K562 (cell line): ENCODE results near the gene C6orf47. TPM values are rescaled to one million over a fixed set of nuclear protein-coding genes. Genes with fewer than 3 reads are reported as not detected.

Experiments used
- BCOR ChIP-seq: fragments of 450-650 bp; IDR thresholded peaks from 2 replicates; pipeline ENCODE4 v1.6.1; 2016
- CBFB ChIP-seq: sonication (generic); formaldehyde crosslinking; IDR thresholded peaks from 2 replicates; pipeline ENCODE4 v1.4.0; 2020; ENCODE audit warnings: mild to moderate bottlenecking, missing genetic modification reagents
- CHD4 ChIP-seq: fragments of 200-600 bp; sonication (generic); IDR thresholded peaks from 3 replicates; pipeline ENCODE4 v1.6.1; 2012; ENCODE audit warnings: low read depth, mild to moderate bottlenecking, mixed read lengths, low read length, inconsistent platforms; ENCODE audit not compliant: insufficient read depth, insufficient replicate concordance, poor library complexity, severe bottlenecking
- FOSL1 ChIP-seq: fragments of 200-800 bp; sonication (Bioruptor generic); conservative IDR thresholded peaks from 2 replicates; pipeline ENCODE4 v1.6.1; 2016; ENCODE audit warnings: missing genetic modification characterization, missing compliant biosample characterization
- HDAC1 ChIP-seq, 2 experiments: fragments of 450-650 bp; IDR thresholded peaks; 2 replicates each; pipeline ENCODE4 v1.6.1; 2016 to 2017; ENCODE audit warnings: inconsistent platforms in 1 of 2, mild to moderate bottlenecking in 1 of 2, moderate library complexity in 1 of 2
- HNRNPH1 ChIP-seq: fragments of 200-400 bp; formaldehyde crosslinking; optimal IDR thresholded peaks from 2 replicates; pipeline ENCODE3; 2017; ENCODE audit warnings: low read depth, mild to moderate bottlenecking, low read length, moderate library complexity
- ILK ChIP-seq: fragments of 450-650 bp; IDR thresholded peaks from 2 replicates; pipeline ENCODE4 v1.6.1; 2016; ENCODE audit warnings: missing genetic modification characterization, low read depth, mild to moderate bottlenecking, missing compliant biosample characterization, moderate library complexity, borderline replicate concordance
- MAFK ChIP-seq: IDR thresholded peaks from 2 replicates; pipeline ENCODE4 v1.6.1; 2011; ENCODE audit warnings: low read length, improper control_type of control experiment
- MEIS2 ChIP-seq: fragments of 450-650 bp; IDR thresholded peaks from 2 replicates; pipeline ENCODE4 v1.6.1; 2014; ENCODE audit warnings: mild to moderate bottlenecking; ENCODE audit not compliant: partially characterized antibody
- NBN ChIP-seq: fragments of 450-650 bp; IDR thresholded peaks from 2 replicates; pipeline ENCODE4 v1.6.1; 2016; ENCODE audit warnings: low read depth, mild to moderate bottlenecking
- PML ChIP-seq: IDR thresholded peaks from 2 replicates; pipeline ENCODE4 v1.6.1; 2012; ENCODE audit warnings: low read length, inconsistent platforms
- RB1 ChIP-seq: fragments of 450-650 bp; IDR thresholded peaks from 2 replicates; pipeline ENCODE4 v1.6.1; 2017; ENCODE audit warnings: low read depth, mild to moderate bottlenecking
- RBM14 ChIP-seq: fragments of 200-400 bp; formaldehyde crosslinking; IDR thresholded peaks from 2 replicates; pipeline ENCODE4 v1.6.1; 2018; ENCODE audit warnings: low read depth, mild to moderate bottlenecking, low read length, moderate library complexity, borderline replicate concordance; ENCODE audit not compliant: insufficient read depth
- SMAD3 ChIP-seq: fragments of 450-650 bp; formaldehyde crosslinking; conservative IDR thresholded peaks from 2 replicates; pipeline ENCODE4 v1.4.0; 2020; ENCODE audit warnings: mild to moderate bottlenecking
- SRSF3 ChIP-seq: fragments of 200-400 bp; formaldehyde crosslinking; IDR thresholded peaks from 2 replicates; pipeline ENCODE4 v1.6.1; 2016; ENCODE audit warnings: mild to moderate bottlenecking, low read length, moderate library complexity; ENCODE audit not compliant: insufficient read depth
- XRCC5 ChIP-seq: fragments of 200-400 bp; formaldehyde crosslinking; IDR thresholded peaks from 2 replicates; pipeline ENCODE4 v1.6.1; 2017; ENCODE audit warnings: low read depth, mild to moderate bottlenecking, low read length
- YY1 ChIP-seq, 3 experiments: IDR thresholded peaks; 2 replicates each; pipeline ENCODE4 v1.6.1; 2011; ENCODE audit warnings: low read length in 2 of 3, mild to moderate bottlenecking in 2 of 3, moderate library complexity in 2 of 3, borderline replicate concordance in 1 of 3, control low read depth in 1 of 3, low read depth in 1 of 3; ENCODE audit not compliant: insufficient read depth in 3 of 3, insufficient replicate concordance in 2 of 3, control insufficient read depth in 1 of 3, insufficient read length in 1 of 3; ENCODE audit errors: extremely low read depth in 1 of 3
- ZNF175 ChIP-seq: fragments of 200-800 bp; sonication (Bioruptor generic); IDR thresholded peaks from 2 replicates; pipeline ENCODE4 v1.6.1; 2016; ENCODE audit warnings: low read depth, mild to moderate bottlenecking, missing genetic modification characterization, missing compliant biosample characterization
- ZNF224 ChIP-seq: sonication (generic); formaldehyde crosslinking; IDR thresholded peaks from 2 replicates; pipeline ENCODE4 v1.8.0; 2022; ENCODE audit warnings: mild to moderate bottlenecking, missing genetic modification reagents
- ZNF274 ChIP-seq: IDR thresholded peaks from 2 replicates; pipeline ENCODE4 v1.6.1; 2011; ENCODE audit warnings: low read depth, mild to moderate bottlenecking, low read length, moderate library complexity, borderline replicate concordance
- polyA plus RNA-seq, 8 experiments: library from polyadenylated mRNA; depleted of rRNA in 4 of 8; stranded (reverse) in 5 of 8; unstranded in 3 of 8; fragments of >200 nt; fragmentation: Nextera tagmentation in 2 of 8; fragmentation: Illumina TruSeq in 1 of 8; extraction: Ambion mirVana in 2 of 8; extraction: Trizol in 1 of 8; gene quantifications; 2 replicates each; pipeline versions ENCODE4 v1.2.1 to v1.2.3, GENCODE V29; 2011 to 2014; ENCODE audit warnings: inconsistent platforms in 1 of 8, missing spikeins in 1 of 8
- total RNA-seq, 7 experiments: library from RNA; depleted of rRNA in 6 of 7; stranded (reverse); fragments of >200 nt in 6 of 7; fragmentation: Illumina TruSeq in 2 of 7; extraction: Trizol in 2 of 7; gene quantifications; 2 replicates each; pipeline versions ENCODE4 v1.2.1 to v1.2.3, GENCODE V29; 2011 to 2021; ENCODE audit warnings: low replicate concordance in 1 of 7
- TF ChIP-seq, protein P1 (sequence below), 3 experiments: IDR thresholded peaks in 2 of 3; conservative IDR thresholded peaks in 1 of 3; 2 replicates each; pipeline ENCODE4 v1.5.1; 2011 to 2012; ENCODE audit warnings: low read length in 3 of 3, mild to moderate bottlenecking in 3 of 3, control low read depth in 2 of 3, improper control_type of control experiment in 1 of 3, inconsistent platforms in 1 of 3, low read depth in 1 of 3, mixed read lengths in 1 of 3, moderate library complexity in 1 of 3; ENCODE audit not compliant: insufficient read depth in 2 of 3

C6orf47 gene
- total and polyA plus RNA-seq, 9 of the 15 experiments (the other 6 are each of a cell fraction or from before 2014, with no cell fraction given) = 0.14 to 43.8 (median 27.0) TPM

DNA sequence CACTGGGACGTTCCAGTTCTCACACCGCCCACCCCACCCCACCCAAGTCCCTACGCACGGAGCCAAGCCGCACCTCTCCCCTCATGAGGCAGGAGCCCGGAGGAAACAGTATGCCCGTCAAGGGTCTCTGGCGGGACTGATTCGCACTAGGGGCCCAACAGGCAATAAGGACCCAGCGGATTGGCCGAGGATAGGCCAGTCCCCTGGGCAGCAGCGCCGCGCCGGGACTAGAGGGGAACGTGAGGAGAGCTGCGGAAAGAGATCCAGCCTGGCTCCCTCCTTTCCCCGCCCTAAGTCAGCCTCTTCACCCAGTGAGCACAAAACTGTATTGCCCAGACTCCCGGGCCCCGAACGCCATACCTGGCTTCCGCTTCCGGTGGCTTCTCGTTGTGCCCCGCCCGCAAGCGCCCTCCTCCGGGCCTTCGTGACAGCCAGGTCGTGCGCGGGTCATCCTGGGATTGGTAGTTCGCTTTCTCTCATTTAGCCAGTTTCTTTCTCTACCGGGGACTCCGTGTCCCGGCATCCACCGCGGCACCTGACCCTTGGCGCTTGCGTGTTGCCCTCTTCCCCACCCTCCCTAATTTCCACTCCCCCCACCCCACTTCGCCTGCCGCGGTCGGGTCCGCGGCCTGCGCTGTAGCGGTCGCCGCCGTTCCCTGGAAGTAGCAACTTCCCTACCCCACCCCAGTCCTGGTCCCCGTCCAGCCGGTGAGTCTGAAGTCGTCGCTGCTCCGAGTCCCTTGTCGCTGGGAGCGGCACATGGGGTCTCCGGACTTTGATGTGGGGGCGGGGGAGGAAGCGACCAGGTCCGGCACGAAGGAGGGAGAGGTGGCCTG lies 5.1 kb upstream of the C6orf47 start, which contains the start of gene CSNK2B (continued):
- TF ChIP-seq RBM14 (peak; percentile 45; the same call in 1 of the 2 replicates), ZNF274 (no peak), RB1 (no peak), MAFK (peak; percentile 3; the same call in 1 of the 2 replicates), CBFB (no peak), XRCC5 (peak; percentile 24), ILK (tag) (no peak), YY1 (IDR thresholded peaks at IDR 0.05; ENCODE audit: borderline replicate concordance in 1 of 3, control insufficient read depth in 1 of 3, extremely low read depth in 1 of 3, insufficient read depth in 3 of 3, insufficient read length in 1 of 3, insufficient replicate concordance in 2 of 3, low read depth in 1 of 3, low read length in 2 of 3) (peak; percentile 24 to 89 (median 86)), PML (peak; percentile 91), FOSL1 (tag) (no peak), MEIS2 (peak; percentile 53), BCOR (peak; percentile 38; the same call in 1 of the 2 replicates), SMAD3 (CRISPR knock-in tag) (0 out of 2 replicates have a peak, but pooled peaks have one; percentile 37), ZNF224 (CRISPR knock-in tag) (0 out of 2 replicates have a peak, but pooled peaks have one; percentile 44), ZNF175 (CRISPR knock-in tag) (no peak), SRSF3 (no peak), HNRNPH1 (no peak), CHD4 (no peak), HDAC1 (IDR thresholded peaks at IDR 0.05) (peak in 1 of 2 experiments; percentile 97; a peak in 2 of 4 replicates), NBN (peak; percentile 68)
- TF ChIP-seq, protein P1, sequence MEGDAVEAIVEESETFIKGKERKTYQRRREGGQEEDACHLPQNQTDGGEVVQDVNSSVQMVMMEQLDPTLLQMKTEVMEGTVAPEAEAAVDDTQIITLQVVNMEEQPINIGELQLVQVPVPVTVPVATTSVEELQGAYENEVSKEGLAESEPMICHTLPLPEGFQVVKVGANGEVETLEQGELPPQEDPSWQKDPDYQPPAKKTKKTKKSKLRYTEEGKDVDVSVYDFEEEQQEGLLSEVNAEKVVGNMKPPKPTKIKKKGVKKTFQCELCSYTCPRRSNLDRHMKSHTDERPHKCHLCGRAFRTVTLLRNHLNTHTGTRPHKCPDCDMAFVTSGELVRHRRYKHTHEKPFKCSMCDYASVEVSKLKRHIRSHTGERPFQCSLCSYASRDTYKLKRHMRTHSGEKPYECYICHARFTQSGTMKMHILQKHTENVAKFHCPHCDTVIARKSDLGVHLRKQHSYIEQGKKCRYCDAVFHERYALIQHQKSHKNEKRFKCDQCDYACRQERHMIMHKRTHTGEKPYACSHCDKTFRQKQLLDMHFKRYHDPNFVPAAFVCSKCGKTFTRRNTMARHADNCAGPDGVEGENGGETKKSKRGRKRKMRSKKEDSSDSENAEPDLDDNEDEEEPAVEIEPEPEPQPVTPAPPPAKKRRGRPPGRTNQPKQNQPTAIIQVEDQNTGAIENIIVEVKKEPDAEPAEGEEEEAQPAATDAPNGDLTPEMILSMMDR (IDR thresholded peaks at IDR 0.05 in 2 of 3, conservative IDR thresholded peaks at IDR 0.05 in 1 of 3; ENCODE audit: insufficient read depth in 2 of 3, low read depth in 1 of 3, low read length in 3 of 3) = peak; percentile 18 to 42 (median 33); a peak in 4 of 6 replicates
